BLaER1 treated with 17β-estradiol and CSF1 and Interleukin-3, amounts not matched to agents 10 nM and 100 nM (cell line): ENCODE measurements around the gene LYPD1.

Source experiments
- H3K27ac ChIP-seq, 11 experiments: shearing (Covaris generic); formaldehyde crosslinking; 2 replicates each; pipeline ENCODE4 v1.8.1; 2022
- H3K27me3 ChIP-seq, 11 experiments: shearing (Covaris generic); formaldehyde crosslinking; 2 replicates each; pipeline ENCODE4 v1.8.1; 2022
- H3K36me3 ChIP-seq, 11 experiments: shearing (Covaris generic); formaldehyde crosslinking; 2 replicates each; pipeline ENCODE4 v1.8.1; 2022
- H3K4me1 ChIP-seq, 10 experiments: shearing (Covaris generic); formaldehyde crosslinking; 2 replicates each; pipeline ENCODE4 v1.8.1; 2022
- H3K4me2 ChIP-seq, 11 experiments: shearing (Covaris generic); formaldehyde crosslinking; 2 replicates each; pipeline ENCODE4 v1.8.1; 2022
- H3K4me3 ChIP-seq, 10 experiments: shearing (Covaris generic); formaldehyde crosslinking; 2 replicates each; pipeline ENCODE4 v1.8.1; 2022
- H3K9ac ChIP-seq, 11 experiments: shearing (Covaris generic); formaldehyde crosslinking; 2 replicates each; pipeline ENCODE4 v1.8.1; 2022
- H3K9me3 ChIP-seq, 11 experiments: shearing (Covaris generic); formaldehyde crosslinking; replicated peaks in 1 of 11; 2 replicates each; pipeline ENCODE4 v1.8.1; 2022
- H4K20me1 ChIP-seq, 11 experiments: shearing (Covaris generic); formaldehyde crosslinking; 2 replicates each; pipeline ENCODE4 v1.8.1; 2022
- Cebpa-rat ChIP-seq, 11 experiments: shearing (Covaris generic); IDR thresholded peaks; 2 replicates each; pipeline ENCODE4 v1.8.1; 2022

LYPD1 gene

DNA sequence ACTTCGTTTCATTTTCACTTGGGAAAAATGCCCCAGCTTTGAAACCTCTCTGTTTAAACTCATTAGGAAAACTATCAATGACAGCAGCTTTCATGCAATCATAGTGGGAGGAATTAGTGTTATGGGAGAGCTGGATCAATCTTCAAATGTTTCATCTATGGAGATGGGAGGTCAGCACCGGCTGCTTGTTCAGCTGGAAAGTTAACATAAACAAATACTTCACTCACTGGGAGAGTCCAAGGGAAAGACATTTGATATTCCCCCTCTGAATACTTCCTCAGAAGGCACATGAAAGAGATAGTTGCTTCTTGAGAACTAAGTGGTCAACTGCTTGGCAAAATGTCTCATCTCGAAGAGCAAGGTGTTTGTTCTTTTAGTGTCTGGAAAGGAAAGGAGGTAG, 7.3 kb downstream of the LYPD1 start:
- no peaks in the 10 kb centered on the region for H4K20me1 ChIP-seq
- 0 out of 20 replicates have a peak, but pooled peaks cover 0 to 11% (median 0%) of the 10 kb centered on the region in 10 experiments for H3K4me1 ChIP-seq
- H3K9ac ChIP-seq = no peak overlapping the region
- H3K4me2 ChIP-seq = no peak overlapping the region
- no peaks in the 10 kb centered on the region for H3K36me3 ChIP-seq
- TF ChIP-seq Cebpa-rat (IDR thresholded peaks at IDR 0.05) = no peak
- peaks cover 9 to 25% (median 16%) of the 10 kb centered on the region in 11 experiments for H3K27me3 ChIP-seq
- no peaks in the 10 kb centered on the region for H3K9me3 ChIP-seq
- H3K27ac ChIP-seq = no peak overlapping the region
- no peak overlapping the region for H3K4me3 ChIP-seq

DNA sequence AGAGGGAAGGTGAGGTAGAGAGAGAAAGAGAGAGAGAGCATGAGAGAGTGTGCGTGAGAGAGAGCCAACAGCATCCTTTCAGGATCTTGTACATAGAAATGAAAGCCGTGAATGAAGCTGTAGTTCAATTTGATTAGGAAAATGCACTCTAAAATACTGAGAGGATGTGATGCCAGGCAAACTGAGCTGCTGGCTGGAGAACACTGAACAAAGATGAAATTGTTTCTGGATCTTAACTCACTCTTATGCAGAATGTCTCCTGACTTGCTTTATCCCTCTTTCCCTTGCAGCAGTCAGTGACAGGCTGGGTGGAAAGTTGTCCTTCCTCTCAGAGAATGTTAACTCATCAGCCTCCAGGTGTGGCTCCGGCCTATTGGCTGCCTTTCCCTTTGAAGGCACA, 10.7 kb downstream of the LYPD1 start:
- Histone ChIP-seq H4K20me1 (no peaks in the 10 kb centered on the region), H3K4me2 (no peak overlapping the region), H3K27ac (no peak overlapping the region), H3K4me1 (0 out of 20 replicates have a peak, but pooled peaks cover 0 to 11% (median 0%) of the 10 kb centered on the region in 10 experiments), H3K4me3 (no peak overlapping the region), H3K9ac (no peak overlapping the region), H3K36me3 (no peaks in the 10 kb centered on the region), H3K27me3 (no peaks in the 10 kb centered on the region), H3K9me3 (no peaks in the 10 kb centered on the region; a peak in 1 of 22 replicates)
- TF ChIP-seq Cebpa-rat (IDR thresholded peaks at IDR 0.05) = no peak

DNA sequence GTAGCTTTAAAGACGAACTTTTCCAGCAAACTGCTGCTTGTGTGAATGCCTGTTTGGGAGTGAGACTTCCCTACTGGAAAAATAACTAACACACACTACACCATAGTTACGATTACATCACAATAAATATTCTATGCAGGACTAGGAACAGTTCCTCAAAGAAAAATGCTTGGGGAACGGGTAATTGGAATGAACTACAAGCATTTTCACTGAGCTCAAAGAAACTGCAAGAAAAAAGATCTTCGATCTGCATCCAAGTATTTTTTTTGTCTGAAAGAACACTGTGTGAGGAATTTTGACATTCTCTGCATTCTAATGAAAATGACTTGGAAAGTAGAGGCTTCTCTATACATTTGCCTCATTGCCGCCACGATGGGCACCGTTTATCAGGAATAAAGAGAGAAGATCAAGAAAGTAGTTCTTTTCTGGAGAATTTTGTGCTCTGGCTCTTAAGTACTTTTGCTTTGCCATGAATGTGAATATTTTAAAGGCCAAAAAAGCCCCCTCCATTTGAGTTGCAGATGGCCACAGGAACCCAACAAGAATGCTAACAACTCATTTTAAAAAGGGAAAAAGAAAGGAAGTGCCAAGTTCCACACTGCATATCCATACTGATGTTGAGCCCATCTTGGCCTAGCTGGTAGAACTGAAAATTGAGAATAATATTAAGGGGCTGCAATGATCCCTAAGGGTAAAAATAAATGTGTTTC, 13.6 kb downstream of the LYPD1 start:
- TF ChIP-seq Cebpa-rat (IDR thresholded peaks at IDR 0.05) = no peak
- 0 out of 20 replicates have a peak, but pooled peaks cover 0 to under 1% (median 0%) of the 10 kb centered on the region in 10 experiments for H3K4me1 ChIP-seq
- H3K9me3 ChIP-seq = no peaks in the 10 kb centered on the region; a peak in 1 of 22 replicates
- H3K4me2 ChIP-seq = no peak overlapping the region
- no peaks in the 10 kb centered on the region for H4K20me1 ChIP-seq
- no peaks in the 10 kb centered on the region for H3K36me3 ChIP-seq
- H3K27ac ChIP-seq = no peak overlapping the region
- H3K9ac ChIP-seq = no peak overlapping the region
- H3K27me3 ChIP-seq = no peaks in the 10 kb centered on the region
- no peak overlapping the region for H3K4me3 ChIP-seq

DNA sequence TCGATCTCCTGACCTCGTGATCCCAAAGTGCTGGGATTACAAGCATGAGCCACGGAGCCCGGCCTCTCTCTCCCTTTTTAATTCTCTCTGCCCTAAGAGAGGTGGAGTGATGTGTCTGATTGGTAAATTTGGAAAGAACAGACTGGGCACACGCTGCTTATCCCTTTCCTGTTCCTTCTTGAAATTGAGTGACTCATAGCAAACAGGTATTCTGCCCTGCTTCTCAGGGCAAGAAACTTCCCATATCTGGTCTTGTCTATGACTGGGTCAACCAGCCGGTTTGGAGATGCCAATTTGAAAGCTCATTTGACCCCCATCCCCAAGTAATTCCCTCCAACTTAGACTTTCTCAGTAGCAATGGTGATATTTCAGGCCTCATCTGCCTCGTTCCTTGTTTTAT, 15.0 kb downstream of the LYPD1 start:
- H3K36me3 ChIP-seq = no peaks in the 10 kb centered on the region
- H3K27ac ChIP-seq = no peak overlapping the region
- no peaks in the 10 kb centered on the region for H3K4me1 ChIP-seq
- no peak overlapping the region for H3K4me3 ChIP-seq
- TF ChIP-seq Cebpa-rat (IDR thresholded peaks at IDR 0.05) = no peak
- no peaks in the 10 kb centered on the region for H4K20me1 ChIP-seq
- H3K27me3 ChIP-seq = no peaks in the 10 kb centered on the region
- H3K4me2 ChIP-seq = no peak overlapping the region
- H3K9me3 ChIP-seq = no peaks in the 10 kb centered on the region; a peak in 1 of 22 replicates
- H3K9ac ChIP-seq = no peak overlapping the region

DNA sequence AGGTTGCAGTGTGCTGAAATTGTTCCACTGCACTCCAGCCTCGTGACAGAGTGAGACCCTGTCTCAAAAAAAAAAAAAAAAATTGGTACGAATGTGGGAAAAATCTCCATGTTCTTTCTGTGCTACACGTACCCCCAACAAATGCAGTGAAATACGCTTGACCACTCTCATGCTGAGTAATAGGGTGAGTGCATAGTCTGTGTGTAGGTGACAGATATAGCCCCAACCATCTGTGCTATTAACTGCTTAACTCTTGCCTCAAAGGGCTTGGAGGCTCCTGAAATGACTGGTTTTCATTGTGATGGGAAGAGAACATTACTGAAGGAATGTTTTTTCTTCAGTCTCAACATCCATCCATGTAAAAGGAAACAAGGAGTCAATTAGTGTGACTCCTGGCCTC, 15.7 kb downstream of the LYPD1 start:
- Histone ChIP-seq H3K4me3 (no peak overlapping the region), H3K4me1 (no peaks in the 10 kb centered on the region), H3K27me3 (no peaks in the 10 kb centered on the region), H3K4me2 (no peak overlapping the region), H3K9me3 (no peaks in the 10 kb centered on the region; a peak in 1 of 22 replicates), H3K9ac (no peak overlapping the region), H3K27ac (no peak overlapping the region), H3K36me3 (no peaks in the 10 kb centered on the region), H4K20me1 (no peaks in the 10 kb centered on the region)
- no peak for TF ChIP-seq Cebpa-rat (IDR thresholded peaks at IDR 0.05)

DNA sequence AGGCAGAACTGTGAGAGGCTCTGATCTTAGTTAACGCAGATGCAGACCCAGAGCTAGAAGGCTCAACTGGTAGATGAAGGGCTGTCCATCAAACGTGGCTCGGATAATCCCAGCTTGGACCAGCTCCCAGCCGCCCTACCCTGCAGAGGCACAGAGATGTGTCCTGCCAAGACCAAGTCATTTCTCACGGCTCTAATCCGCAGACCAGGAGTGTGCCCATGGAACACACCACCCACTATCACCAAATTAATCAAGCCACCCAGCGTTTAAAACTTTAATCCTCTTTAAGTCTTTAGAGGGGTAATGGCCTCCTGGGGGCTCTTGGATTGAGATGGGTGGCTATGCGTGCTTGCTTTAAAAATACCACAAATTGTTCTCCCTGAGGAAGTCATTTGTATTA, 17.5 kb downstream of the LYPD1 start:
- Histone ChIP-seq H3K4me1 (peaks cover 0 to 5% (median 4%) of the 10 kb centered on the region in 10 experiments; a peak in 15 of 20 replicates), H4K20me1 (no peaks in the 10 kb centered on the region), H3K4me3 (no peak overlapping the region), H3K9me3 (no peaks in the 10 kb centered on the region; a peak in 1 of 22 replicates), H3K4me2 (no peak overlapping the region), H3K27ac (no peak overlapping the region), H3K36me3 (no peaks in the 10 kb centered on the region), H3K9ac (no peak overlapping the region), H3K27me3 (no peaks in the 10 kb centered on the region)
- no peak for TF ChIP-seq Cebpa-rat (IDR thresholded peaks at IDR 0.05)

DNA sequence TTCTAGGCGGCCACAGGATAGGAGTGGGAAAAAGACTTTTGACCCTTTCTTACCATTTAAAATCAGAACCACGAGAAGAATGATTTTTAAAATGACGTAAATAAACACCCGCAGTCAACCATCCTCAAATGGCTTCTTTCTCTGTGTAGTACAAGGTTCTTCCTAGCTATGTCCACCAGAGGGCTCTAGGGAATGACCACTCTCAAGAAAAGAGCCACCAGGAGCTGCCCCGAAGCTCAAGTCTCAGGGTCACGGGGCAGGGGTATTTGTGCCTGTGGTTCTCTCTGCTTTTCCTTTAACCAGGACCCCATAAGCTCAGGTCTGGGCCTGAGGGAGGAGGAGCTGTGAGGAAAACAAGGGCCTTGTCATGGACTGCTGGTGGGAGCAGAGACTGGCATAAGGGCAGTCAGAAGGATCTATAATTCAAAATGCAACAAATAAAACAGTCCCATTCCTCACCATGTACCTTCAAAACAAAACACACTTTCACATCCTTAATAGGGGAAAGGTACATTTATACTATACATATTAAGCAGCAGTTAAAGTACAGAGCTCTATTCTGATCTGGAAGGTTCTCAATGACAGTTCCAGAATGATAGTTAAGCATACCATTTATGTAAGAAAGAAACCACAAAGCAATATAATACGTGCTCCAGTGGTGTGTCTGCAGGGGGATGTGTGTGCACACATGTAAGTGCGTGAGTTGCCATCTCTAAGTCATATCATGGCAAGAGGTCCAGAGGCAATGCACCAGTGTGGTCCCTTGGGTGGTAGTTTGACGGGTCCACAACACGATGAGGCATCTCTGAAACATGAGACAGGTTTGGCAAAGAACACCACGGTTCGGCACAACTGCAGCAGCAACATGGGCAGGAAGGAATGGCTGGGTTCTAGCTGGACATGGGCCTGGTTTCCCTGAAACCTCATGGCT, 18.6 kb downstream of the LYPD1 start:
- Histone ChIP-seq H4K20me1 (no peaks in the 10 kb centered on the region), H3K4me2 (no peak overlapping the region), H3K4me1 (peaks cover 2 to 16% (median 15%) of the 10 kb centered on the region in 10 experiments; a peak in 19 of 20 replicates), H3K9ac (no peak overlapping the region), H3K36me3 (no peaks in the 10 kb centered on the region), H3K27me3 (no peaks in the 10 kb centered on the region), H3K27ac (no peak overlapping the region), H3K9me3 (no peaks in the 10 kb centered on the region; a peak in 1 of 22 replicates), H3K4me3 (no peak overlapping the region)
- no peak for TF ChIP-seq Cebpa-rat (IDR thresholded peaks at IDR 0.05)

DNA sequence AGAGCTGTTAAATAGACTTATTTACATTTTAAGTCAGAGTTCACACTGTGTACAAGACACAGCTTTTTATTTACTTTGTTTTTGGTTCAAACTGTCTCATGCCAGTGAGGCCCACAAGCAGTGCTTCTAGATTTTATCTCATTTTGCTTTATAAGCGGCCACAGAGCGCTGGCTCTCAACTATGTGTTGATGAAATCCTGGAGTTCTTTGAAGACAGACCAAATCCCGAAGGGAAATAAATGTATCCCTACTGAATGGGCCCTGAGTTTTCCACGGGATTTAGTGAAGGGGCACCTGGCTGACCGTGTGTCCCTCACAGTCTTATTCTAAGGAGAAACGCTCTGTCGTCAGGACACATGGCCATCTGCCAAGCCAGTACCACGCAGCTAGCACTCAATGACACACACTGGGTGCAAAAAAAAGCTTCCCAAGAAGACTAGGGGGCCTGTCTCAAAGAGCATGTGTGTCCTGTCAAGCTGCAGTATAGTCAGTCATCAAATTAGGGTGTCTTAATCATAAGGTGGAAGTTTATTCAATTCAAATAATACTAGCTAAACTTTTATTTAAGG, 23.4 kb downstream of the LYPD1 start:
- no peak for TF ChIP-seq Cebpa-rat (IDR thresholded peaks at IDR 0.05)
- no peak overlapping the region for H3K9ac ChIP-seq
- no peaks in the 10 kb centered on the region for H3K36me3 ChIP-seq
- H3K9me3 ChIP-seq = no peaks in the 10 kb centered on the region
- H3K27me3 ChIP-seq = no peaks in the 10 kb centered on the region
- peak overlapping the region; percentile 63 to 80 (median 70) for H3K4me2 ChIP-seq
- no peak overlapping the region for H3K4me3 ChIP-seq
- H3K27ac ChIP-seq = peak overlapping the region in 4 of 11 experiments; percentile 7 to 28 (median 12); a peak in 6 of 22 replicates
- H4K20me1 ChIP-seq = no peaks in the 10 kb centered on the region
- H3K4me1 ChIP-seq = peaks cover 49 to 61% (median 52%) of the 10 kb centered on the region in 10 experiments
